ENCODE data around the gene ACP1.
"Not testable (repeated sequence)": the region's sequence is repeated elsewhere in the genome, so short reads cannot be mapped to it uniquely, and the experiment has no call there.

ACP1 gene

DNA sequence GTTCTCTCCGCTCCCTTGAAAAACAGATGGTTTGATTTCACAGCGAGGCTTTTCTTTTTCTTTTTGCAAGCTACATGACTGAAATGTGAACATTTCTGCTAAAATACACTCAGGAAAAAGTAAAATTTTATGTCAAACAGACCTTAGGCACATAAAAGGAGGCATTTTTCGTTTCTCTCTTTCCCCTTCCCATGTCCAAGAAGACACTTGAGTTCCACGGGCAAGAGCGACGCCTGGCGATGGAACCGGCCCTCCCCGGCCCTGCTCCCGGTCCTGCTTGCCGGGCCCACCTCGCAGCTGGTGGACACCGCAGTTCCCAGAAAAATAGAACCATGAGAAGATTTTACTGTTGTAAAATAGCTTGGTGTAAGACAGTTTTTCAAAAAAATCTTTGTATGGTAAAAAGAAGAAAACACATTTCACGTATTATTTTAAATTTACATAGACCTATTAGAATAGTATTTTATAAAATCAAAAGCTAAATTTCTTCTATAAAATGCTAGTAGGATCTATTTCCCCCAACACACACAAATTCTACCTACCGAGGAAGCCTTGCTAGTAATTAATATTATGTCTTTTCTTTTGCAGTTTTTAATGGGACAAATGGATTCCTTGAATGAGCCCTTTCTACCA is 25.5 kb downstream of the ACP1 start:
- FAIRE-seq (no peak), DNase-seq (ENCODE audit: insufficient read length, low spot score) (no peak)

GRCh38 chr2:295090-295489 is 30.3 kb downstream of the ACP1 start:
- TF ChIP-seq POLR2A (IDR thresholded peaks at IDR 0.05; ENCODE audit: low read depth, low read length): no peak
- FAIRE-seq: no peak
- no peak for DNase-seq (ENCODE audit: insufficient read length, low spot score)

More for the DNA sequence above, 25.5 kb downstream of the ACP1 start:
- TF ChIP-seq POLR2A (IDR thresholded peaks at IDR 0.05; ENCODE audit: low read depth, low read length): no peak

- TF ChIP-seq POLR2A (IDR thresholded peaks at IDR 0.05; ENCODE audit: low read depth, low read length): no peak
- DNase-seq (ENCODE audit: insufficient read length, low spot score) (no peak), FAIRE-seq (no peak)
Observed at GRCh38 chr2:296354-296753, 31.6 kb downstream of the ACP1 start.

DNA sequence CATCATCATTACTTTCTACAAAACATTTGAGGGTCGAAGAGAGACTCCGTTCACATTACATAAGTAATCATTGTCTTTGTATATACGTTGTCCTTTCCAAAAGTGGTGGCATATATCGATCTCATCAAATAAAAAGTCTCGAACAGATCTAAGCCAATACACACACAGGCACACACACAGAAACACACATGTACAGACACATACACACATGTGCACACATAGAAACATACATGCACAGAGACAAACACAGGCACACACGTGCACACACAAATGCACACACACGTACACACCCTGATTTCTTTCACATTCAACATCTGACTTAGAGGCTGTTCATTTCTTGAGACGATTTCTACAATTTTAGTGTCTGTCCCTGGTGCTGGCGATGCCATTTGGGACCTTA is 40.6 kb downstream of the ACP1 start:
- FAIRE-seq (no peak), DNase-seq (ENCODE audit: insufficient read length, low spot score) (no peak)
- no peak for TF ChIP-seq POLR2A (IDR thresholded peaks at IDR 0.05; ENCODE audit: low read depth, low read length)

DNA sequence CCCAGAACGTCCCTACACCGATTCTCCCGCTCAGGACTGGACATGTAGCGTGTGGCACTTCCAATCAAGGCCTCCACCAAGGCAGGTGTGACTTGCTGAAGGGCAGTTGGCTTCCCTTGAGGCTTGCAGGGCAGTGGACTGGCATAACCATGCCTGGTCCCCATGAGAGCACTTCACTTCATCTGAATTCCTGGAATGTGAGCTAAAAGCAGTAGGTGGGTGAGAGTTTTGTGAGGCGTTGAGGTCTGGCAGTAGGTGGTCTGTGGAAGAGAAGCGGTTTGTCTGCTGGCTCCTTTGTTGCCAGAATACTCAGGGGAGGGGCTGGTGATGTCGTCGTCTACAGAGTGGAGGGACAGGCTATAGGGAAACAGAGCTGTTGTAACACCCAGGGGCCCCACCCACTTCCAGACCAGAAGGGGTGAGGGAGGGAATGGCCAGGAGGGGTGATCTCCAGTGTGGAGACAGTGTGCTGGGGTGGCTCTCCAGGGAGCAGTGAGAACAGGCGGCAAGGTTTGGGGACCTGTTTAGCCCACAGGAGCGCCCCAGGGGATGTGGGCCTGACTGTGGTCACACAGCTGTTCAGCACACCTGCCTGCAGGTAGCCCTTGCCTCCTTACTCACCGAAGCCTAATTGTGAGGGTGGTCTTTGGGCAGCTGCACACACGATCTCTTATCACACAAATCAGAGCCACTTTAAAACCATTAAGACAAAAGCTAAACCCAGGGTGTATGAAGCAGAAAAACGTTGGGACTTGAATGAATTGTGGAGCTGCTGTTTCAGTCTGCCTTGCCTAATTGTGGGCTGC is 44.6 kb downstream of the ACP1 start:
- TF ChIP-seq POLR2A (IDR thresholded peaks at IDR 0.05; ENCODE audit: low read depth, low read length): no peak
- no peak for FAIRE-seq
- DNase-seq (ENCODE audit: insufficient read length, low spot score): no peak

GRCh38 chr2:309954-310510 is 45.3 kb downstream of the ACP1 start:
- no peak for DNase-seq (ENCODE audit: insufficient read length, low spot score)
- TF ChIP-seq POLR2A (IDR thresholded peaks at IDR 0.05; ENCODE audit: low read depth, low read length): no peak
- no peak for FAIRE-seq

DNA sequence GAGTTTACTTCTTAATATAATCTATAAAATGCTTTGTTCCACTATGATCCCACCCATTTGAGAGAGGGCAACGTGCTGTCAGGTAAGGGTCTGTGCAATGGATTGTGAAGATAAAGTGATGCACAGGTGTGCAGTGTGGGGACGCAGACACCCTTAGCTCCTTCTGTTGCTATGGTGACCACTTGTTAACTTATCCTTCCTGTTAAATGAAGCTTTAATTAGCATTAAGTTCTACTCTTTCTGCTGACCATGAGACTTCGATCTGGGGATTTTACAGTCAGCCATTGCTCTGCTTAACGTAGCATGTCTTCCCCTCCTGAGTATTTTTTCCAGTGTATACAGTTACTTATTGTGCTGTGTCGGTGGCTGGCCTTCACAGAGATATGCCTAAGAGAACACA is 46.2 kb downstream of the ACP1 start:
- FAIRE-seq (no peak), DNase-seq (ENCODE audit: insufficient read length, low spot score) (no peak)
- TF ChIP-seq POLR2A (IDR thresholded peaks at IDR 0.05; ENCODE audit: low read depth, low read length): no peak

DNA sequence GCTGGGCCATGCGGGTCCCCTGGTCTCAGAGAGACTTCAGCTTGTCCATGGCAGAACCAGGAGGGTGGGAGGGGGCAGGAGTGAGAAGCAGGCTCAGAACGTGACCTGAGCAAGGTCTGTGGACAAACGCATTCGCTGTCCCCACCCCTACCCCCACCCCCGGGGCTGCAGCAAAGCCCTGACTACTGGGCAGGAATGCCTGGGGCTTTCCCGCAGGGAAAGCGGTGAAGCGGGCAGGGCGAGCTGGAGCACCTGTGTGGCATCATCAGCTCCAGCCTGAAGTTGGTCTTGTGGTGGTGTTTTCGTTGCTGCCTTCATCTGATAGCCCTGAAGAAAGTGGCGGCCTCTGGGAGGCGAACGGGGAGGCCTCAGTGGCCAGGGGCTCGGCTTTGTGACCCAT is 49.2 kb downstream of the ACP1 start:
- DNase-seq (ENCODE audit: insufficient read length, low spot score) (no peak), FAIRE-seq (no peak)
- no peak for TF ChIP-seq POLR2A (IDR thresholded peaks at IDR 0.05; ENCODE audit: low read depth, low read length)

DNA sequence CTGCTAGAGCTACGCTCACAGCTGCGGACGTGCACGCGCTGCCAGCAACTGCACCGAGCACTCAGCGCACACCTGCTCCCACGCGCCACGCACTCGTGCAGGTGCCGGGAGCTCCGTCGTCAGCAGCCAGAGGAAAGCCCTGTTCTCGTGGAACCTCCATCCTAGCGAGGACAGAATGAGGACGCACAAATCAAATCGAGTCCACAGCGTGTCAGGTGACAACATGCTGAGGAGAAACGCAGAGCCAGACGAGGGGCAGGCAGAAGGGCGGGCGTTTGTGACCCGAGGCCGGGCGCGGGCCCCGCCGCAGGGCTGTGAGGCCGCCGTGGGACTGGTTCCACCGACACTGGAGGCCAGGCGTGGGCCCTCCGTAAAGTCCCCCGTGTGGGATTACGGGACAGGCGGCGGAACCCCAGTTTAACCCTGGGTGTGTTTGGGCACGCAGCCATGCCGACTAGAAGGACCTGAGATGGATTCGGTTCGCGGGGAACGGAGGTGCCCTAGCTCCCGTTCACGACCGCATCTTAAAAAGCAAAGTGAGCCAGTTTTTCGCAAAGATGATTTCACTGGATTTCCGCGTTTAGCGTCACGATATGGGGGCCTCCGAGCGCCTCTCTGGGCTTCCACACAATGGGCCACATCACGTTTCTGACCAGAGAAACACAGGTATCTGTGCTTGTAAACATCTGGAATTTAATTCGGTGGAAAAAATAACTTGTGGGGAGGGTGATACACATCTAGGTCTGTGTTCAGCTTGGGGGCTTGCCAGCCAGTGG is 50.0 kb downstream of the ACP1 start:
- FAIRE-seq (no peak), DNase-seq (ENCODE audit: insufficient read length, low spot score) (no peak)
- TF ChIP-seq POLR2A (IDR thresholded peaks at IDR 0.05; ENCODE audit: low read depth, low read length): no peak

GRCh38 chr2:315925-316324 is 51.2 kb downstream of the ACP1 start:
- DNase-seq (ENCODE audit: insufficient read length, low spot score); FAIRE-seq: not testable (repeated sequence)

DNA sequence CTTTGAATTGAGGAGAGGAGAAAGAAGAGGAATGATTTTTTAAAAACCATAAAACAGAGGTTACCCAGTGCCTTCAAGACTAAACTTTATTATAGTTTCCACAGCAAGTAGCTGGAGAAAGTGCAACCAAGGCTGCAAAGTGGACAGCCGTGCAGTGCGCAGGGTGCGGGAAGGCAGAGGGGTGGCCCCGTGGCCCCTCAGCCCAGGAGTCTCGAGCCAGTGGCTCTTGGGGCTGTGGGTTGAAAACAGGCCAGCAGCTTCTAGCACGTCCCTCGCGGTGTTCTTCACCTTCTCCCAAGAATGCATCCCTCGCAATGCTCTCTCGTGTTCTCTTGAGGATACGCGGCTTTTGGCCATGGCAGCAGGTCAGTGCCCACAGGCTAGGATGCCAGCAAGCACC is 51.6 kb downstream of the ACP1 start:
- no peak for TF ChIP-seq POLR2A (IDR thresholded peaks at IDR 0.05; ENCODE audit: low read depth, low read length)
- no peak for FAIRE-seq
- no peak for DNase-seq (ENCODE audit: insufficient read length, low spot score)

GRCh38 chr2:317501-318424 is 53.0 kb downstream of the ACP1 start:
- no peak for TF ChIP-seq POLR2A (IDR thresholded peaks at IDR 0.05; ENCODE audit: low read depth, low read length)
- FAIRE-seq (no peak), DNase-seq (ENCODE audit: insufficient read length, low spot score) (peak; percentile 34)

DNA sequence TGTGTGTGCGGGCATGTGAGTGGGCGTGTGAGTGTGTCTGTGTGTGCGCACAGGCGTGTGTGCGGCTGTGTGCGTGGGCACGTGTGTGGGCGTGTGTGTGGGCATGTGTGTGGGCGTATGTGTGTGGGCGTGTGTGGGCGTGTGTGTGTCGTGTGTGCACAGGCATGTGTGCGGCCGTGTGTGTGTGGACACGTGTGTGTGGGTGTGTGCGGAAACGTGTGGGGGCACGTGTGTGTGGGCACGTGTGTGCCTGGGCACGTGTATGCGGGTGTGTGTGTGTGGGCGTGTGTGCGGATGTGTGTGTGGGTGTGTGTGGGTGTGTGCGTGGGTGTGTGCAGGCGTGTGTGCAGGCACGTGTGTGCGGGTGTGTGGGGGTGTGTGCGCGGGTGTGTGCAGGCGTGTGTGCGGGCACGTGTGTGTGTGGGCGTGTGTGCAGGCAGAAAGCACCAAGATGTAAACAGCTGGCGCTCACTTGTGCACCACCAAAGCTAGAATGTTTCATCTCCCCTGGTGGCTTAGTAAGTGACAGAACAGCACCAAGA is 54.4 kb downstream of the ACP1 start:
- no peak for TF ChIP-seq POLR2A (IDR thresholded peaks at IDR 0.05; ENCODE audit: low read depth, low read length)
- FAIRE-seq (no peak), DNase-seq (ENCODE audit: insufficient read length, low spot score) (no peak)
